HG02885 (cell line): Measurements from ENCODE around the gene TRABD2B.
"Not testable (repeated sequence)": the region's sequence is repeated elsewhere in the genome, so short reads cannot be mapped to it uniquely, and the experiment has no call there.

Experiments used
- ATAC-seq: cut with Tn5 transposase; IDR thresholded peaks from one replicate; pipeline ENCODE4 v1.9.1; 2021; ENCODE audit warnings: mild to moderate bottlenecking; ENCODE audit not compliant: unreplicated experiment, poor library complexity

The TRABD2B gene

DNA sequence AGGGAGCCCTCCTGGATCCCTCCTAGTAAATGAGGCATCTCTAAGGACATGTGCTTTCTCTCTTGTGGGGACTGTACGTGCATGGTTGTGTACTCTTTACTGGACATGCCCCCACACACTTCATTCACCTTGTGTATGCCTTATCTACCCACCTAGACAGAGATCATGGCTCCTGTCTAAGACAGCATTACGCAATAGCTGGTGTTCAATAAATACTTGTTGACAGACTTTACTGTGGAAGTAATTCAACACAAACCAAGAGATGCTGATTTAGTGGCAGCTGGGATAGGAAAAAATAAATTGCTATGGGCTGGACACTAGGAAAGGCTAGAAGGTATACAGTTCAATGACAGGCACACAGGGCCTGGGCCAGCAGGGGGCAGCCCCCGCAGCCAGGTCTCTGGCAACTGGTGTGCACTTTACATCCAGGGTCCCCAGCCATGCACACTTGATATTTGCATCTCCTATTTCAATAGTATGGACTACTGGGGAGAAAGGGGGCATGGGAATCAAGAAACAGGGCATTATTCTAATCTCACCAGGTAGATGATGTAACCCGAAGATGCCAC is 24.2 kb downstream of the TRABD2B start:
- no peak for ATAC-seq

DNA sequence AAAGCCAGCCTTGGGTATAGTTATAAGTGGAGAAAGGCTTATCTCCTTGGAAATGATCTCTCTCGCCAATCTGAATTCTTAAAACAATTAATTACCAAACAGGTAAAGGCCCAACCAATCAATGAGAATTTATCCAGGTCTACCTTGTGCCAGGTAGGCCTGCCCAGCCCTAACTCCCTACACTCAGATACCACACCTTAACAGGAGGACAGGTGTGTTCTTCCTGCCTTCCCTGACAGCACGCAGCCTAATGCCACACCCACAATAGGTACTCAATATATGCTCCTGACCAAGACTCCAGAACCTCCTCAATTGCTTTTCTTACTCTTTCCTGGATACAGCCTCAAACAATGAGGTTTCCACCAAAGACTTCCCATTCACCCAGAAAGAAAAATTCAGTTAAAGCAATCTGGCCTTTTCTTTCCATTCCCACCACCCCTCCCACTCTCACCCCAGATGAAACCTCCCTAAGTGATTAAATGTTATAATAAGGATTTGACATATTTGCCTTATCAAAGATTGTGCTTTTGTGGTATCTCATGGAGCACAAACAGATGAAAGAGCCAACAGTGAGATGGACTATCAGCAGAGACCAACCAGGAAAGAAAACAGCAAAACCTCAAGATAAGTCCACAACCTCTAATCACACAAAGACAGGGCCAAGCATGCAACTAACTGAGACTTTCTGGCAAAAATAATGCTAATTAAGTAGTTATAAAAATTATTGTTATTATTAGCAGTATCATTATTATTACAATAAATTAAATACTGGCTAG is 25.6 kb downstream of the TRABD2B start:
- no peak for ATAC-seq

DNA sequence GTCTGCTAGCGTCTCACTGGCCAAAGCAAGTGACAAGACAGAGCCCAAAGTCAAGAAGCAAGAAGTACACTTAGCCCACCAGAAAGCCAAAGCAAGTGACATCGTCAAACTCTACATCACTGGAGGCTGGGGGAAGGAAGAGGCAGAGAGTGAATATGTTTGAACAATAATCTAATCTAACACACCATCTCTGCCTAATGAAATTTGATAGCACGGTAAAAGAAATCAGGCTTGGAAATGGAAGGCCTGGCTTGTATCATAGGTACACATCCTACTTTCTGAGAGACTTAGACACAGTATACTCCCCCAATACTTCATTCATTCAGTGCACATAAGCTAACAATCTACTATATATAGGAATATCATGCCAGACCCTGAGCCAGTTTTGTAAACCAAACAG is 26.3 kb downstream of the TRABD2B start:
- ATAC-seq, result no peak

DNA sequence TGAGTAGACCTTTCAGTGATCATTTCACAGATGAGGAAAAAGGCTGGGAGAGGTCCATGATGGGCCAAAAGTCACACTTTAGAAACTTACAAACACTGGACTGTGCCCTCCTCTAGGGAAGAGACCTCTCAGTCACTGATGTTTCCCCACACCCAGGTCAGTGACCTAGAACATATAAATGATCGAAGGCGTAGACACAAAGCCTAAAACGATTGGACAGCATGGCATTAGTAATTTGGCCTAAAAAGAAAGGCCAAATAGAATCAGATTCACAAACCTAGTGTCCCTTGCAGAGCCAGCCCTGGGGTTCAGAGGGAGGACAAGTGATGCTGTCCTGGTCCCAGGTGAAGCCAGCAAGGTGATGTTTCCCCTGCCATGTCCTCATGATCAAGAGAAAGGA is 27.7 kb downstream of the TRABD2B start:
- ATAC-seq, result no peak

DNA sequence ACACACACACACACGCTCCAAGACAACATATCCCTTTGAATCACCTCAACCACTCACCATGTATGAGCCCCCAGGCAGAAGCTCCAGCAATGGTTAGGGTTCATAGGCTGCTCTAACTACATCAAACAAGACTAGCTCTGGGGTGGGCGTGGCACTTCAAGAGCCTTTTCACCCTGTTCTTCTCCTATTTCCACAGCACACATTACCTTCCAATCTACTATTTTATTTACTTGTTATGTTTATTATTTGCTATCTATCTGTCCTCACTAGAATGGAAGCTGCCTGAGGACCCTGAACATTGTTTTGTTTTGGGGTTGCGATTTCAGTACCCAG is 28.7 kb downstream of the TRABD2B start:
- no peak for ATAC-seq

DNA sequence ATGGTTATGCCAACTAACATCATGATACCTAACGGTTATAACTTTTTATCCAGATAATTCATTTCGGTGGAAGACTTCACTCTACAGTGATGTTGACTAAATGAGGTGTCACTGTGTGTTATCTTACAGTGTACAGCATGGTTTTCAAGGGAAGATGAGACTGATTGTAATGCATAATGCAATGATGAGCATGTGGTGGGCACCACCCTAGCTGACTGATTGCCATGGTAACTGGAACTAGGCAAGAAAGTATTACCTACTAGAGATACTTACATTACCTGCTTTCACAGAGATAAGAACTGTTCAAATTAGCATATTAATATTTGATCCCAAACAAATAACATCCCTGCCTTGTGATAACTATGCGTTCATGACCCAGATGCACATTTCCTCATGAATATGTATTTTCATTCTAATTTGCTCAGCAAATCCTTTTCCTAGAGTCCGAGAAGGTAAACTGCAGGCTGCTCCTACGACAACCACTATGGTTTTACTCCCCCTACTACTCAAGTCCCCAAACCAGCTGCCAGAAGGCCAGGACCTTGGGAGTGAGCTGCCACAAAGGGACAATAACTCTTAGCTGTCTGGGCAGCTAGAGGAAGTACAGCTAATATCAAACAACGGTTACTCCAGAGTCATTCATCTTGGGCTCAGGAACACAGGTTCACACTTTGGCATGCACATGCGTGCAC is 29.2 kb downstream of the TRABD2B start:
- no peak for ATAC-seq

DNA sequence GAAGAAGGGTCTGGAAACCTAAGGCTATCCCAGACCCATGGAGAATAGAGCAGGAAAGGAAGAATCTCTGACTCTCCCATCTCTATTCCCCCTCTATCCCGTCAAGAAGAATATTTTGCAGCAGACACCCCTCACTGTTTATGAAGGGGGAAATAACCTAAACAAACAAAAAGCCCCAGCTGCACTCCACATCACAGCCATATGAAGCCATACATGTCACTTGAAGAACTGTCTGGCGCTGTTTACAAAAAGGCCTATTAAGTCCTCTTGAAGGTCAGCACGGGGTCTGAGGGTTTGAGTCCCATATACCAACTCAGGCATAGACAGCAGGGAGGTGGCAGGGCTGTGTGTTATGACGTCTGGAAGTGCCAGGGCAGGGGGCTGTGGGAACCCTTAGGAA is 31.4 kb downstream of the TRABD2B start:
- no peak for ATAC-seq

DNA sequence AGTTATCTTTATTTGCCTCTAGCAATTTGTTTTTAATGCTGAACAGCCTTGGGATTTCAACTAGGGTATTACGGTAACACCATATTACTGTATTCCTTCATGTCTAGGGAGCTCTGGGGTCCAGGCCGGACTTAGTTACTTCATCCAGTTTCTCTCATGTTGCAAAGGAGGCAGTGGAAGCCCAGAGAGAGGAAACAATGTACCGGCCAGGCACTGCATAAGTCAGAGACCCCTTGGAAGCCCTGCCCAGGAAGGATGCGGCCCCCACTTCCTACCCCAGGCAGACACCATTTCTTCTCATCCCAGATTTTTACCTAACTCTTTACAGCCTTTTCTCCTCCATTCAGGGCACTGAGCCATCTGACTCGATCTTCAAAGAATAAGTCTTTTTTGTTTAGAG is 32.5 kb downstream of the TRABD2B start:
- no peak for ATAC-seq

DNA sequence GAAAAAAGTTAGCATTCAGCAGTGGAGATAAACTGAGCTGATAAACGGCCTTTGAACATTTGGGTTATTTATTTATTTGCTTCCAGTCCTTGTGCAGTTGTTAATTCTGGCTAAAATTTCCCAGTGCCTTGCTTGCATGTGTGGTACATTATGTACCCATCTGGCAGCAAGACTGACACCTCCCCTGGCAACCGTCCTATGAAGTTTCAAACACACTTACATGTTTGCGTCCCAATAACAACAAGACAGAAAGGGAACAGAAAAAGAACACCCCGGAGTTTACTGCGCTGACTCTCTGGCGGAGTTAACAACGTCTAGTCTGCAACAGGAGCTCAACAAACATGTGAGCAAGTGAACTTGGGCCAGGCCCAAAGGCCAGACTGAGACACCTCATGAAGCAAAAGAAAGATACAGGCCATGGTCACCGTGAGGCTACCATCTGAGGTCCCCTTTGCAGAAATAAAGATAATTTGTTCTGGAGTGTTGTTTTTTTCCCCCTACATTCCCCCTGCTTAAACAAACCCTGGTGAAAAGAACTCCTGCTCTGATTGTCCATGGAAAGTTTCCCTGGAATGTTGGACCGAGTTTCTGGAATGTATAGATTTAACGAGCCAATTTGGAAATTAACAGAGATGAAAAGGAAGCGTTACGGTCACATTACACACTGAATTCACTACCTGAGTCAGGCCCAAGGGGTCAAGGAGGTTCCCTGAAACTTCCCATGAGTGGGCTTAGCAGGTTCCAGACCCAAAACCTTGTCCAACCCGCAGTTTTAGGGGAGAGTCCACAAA is 33.4 kb downstream of the TRABD2B start:
- ATAC-seq, result no peak

DNA sequence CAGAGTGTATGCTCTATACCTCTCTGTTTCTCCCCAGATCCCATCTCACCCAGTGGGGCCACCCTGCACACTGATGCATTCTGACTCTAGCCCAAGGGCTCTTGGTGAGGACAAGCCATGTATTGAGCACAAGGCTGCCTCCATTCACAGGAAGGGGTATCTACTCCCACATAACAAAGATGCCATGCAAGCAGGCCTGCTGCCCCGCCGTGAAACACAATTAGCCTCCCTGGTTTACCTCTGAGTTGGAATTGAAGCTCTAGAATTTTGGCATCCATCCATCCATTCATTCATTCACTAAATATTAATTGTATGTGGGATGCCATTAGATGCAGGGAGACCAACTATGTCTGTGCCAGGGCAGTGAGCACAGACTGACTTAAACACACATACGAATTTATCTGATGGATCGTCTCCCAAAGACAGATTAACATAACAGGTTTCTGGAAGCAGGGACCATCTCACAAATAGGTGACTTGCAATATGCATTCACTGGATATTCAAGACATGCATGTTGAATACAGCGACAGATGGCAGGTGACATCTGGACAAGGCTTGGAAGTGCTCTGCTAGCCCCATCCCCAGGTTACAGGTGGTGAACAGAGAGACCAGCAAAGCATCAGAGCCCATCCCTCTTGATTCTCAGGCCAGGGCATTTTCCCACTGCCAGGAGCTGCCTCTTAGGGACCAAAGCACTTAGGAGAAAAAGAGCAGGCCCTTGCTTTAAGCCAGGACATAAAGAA is 34.3 kb downstream of the TRABD2B start:
- ATAC-seq, result no peak

DNA sequence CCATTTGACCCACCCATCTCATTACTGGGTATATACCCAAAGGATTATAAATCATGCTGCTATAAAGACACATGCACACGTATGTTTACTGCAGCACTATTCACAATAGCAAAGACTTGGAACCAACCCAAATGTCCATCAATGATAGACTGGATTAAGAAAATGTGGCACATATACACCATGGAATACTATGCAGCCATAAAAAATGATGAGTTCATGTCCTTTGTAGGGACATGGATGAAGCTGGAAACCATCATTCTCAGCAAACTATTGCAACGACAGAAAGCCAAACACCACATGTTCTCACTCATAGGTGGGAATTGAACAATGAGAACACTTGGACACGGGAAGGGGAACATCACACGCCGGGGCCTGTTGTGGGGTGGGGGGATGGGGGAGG is 35.4 kb downstream of the TRABD2B start:
- ATAC-seq, result not testable (repeated sequence)

DNA sequence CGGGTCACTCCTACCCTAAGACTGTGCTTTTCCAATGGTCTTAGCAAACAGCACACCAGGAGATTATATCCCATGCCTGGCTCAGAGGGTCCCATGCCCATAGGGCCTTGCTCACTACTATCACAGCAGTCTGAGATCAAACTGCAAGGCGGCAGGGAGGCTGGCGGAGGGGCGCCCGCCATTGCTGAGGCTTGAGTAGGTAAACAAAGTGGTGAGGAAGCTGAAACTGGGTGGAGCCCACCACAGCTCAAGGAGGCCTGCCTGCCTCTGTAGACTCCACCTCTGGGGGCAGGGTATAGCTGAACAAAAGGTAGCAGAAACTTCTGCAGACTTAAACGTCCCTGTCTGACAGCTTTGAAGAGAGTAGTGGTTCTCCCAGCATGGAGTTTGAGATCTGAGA is 40.7 kb downstream of the TRABD2B start:
- ATAC-seq, result not testable (repeated sequence)

DNA sequence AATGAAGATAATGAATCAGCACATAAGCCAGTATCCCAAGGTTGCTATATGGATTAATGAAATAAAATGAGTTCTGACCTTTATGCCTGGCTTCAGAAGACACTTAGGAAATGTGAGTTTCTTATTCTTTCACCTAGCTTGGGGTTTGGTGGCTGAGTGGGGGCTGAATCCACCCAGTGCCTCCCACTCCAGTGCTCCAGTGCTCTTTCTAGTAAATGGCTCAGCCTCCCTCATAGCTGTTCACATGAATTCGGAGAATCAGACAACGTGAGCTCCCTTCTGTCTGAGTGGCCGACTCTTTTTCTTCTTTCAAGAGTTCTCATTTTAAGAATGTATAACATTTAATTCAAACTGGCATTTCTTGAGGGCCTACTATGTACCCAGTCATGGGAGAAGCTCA is 43.5 kb downstream of the TRABD2B start:
- ATAC-seq, result no peak

DNA sequence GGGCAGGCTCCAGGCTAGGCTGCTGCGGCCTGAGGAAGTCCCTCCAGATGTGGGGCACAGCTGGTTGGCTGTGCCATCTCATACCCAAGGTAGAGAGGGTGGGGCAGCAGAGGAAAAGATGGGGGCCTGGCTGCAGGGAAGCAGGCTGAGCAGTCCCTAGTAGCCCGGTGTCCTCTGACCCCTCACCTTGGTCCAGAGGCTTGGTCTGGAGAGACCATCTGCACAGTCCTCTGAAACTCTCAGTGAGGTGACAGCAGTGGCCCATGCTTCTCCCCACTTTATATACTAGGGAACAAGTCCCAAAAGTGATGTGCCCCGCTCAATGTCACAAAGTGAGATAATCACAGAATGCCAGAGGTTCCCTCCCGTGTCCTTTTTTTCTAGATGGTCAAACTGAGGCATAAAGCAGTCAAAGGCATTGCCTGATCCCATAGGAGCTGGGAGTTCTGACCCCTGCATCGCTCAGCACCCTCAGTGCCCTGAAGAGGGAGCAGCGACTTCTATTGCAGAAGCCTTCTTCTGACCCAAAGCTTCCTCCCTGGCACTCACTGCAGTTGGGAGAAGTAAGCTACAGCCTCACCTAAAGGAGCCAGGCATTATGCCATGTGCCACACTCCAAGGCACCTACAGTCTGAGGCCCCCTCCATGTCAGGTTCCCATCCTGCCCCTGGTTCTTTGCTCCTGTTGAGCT is 45.5 kb downstream of the TRABD2B start:
- ATAC-seq, result no peak

DNA sequence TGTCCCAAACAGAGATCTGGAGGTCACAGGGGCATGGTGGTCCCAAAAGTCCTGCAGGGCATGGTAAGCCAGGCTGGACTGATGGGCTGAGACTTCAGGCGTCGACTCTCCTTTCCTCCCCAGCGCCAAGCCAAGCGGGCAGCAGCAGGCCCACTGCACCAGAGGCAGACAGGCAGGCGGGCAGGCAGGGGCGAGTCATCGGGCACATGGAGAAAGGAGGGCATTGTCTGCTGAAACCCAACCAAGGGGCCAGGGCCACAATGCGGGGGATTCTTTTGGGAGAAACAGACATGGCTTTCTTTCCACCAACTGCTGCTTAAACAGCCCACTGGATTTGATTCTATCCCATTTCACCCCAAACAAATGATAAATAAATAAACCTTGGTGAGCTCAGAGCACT is 46.2 kb downstream of the TRABD2B start:
- no peak for ATAC-seq

DNA sequence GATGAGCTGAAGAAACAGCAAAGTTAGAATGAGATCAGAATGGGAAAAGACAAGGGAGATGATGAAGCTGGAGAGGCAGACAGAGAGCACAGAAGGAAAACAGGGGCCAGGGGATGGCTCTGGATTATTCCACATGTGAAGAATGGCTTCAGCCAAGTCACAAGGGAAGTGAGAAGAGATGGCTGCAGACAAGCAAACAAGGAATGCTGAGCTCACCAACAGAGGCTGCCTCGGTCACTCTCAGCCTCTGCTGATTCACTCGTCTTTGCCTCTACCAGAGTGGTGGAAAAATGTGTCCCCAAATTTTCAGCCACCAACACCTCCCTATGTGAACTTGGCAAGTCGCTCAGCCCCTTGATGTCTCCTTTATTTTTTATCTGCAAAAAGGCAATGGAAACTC is 46.7 kb downstream of the TRABD2B start:
- no peak for ATAC-seq

DNA sequence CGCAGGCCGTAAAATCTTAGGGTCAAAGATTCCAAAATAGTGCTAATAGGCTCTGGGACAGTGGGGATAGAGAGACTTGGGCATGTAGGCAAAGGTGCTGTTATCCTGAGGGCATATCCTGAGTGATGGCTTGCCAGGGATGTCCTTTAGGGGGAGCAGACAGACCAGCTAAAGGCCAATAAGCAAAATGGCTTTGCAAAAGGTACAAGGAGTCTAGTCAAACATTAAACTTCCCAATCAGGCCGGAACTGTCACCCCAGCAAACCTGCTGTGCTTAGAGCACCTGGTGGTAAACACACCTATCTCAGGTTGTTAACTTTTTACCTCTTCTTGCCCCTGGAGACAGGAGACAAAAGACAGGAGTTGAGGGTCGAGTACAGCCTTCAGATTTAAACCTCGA is 49.1 kb downstream of the TRABD2B start:
- no peak for ATAC-seq

DNA sequence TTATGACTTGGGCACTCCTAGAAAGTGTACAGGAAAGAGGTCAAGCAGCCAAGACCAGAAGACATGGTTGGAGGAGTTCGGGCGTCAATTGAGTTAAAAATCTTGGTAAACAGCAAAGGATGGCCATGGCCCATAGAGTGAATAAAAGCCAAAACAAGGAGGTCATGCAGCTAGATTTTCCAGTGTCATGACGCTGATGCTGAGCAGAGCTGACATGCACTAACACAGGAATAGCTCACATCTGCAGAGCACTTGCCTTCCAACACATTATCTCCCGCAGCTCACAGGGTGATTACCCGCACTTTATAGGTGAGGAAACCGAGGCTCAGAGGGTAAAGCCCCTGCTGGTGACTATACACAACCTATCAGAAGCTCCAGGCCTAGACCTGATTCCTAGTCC is 49.7 kb downstream of the TRABD2B start:
- ATAC-seq, result no peak

DNA sequence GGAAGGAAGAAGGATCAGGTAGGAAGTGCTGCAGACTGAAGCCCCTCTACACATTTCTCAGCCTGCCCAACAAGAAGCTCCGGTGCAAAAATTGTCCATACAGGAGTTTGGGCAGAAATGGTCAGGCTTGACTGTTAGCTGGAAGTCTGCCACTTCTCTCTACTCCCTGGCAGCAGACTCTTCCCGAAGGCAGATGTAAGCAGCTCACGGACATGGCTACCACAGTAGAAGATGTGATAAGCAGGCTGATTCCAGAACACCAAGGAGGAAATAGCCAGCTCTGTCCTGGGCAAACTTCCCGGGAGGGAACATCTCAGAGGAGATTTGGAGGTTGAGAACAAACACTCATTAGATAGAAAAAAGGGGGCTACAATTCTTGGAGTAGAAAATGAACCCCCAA is 52.6 kb downstream of the TRABD2B start:
- no peak for ATAC-seq

DNA sequence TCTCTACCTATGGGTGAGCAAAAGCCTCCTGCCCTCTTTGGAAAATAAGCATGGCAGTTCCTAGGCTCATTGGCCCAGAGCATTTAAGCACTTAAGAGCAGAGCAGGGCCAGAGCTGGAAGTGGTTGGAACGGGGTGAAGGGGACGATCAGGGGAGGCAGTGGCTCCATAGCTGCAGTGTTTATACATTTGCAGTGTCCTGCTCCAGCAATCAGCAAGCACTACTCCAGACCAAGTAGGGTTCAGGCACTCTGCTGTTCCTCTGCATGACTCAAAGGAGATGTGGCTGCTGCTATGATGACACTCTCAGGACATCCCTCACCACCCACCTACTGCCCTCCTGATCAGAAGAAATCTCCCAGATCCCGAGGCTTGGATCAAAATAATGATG is 55.0 kb downstream of the TRABD2B start:
- ATAC-seq, result no peak
